Activated T-cell treated with anti-CD3 and anti-CD28 coated beads, Interleukin-2, amount 50 U/mL, for 1 hour (primary cell): Measurements from ENCODE around the gene PXK.
A peak's percentile ranks its signal among the peaks of the same experiment; 100 is the strongest.
"Not testable (repeated sequence)": the region's sequence is repeated elsewhere in the genome, so short reads cannot be mapped to it uniquely, and the experiment has no call there.

Experiments used
- DNase-seq: peaks from one replicate; pipeline ENCODE4 v3.0.0-alpha.2; 2020

The PXK gene

DNA sequence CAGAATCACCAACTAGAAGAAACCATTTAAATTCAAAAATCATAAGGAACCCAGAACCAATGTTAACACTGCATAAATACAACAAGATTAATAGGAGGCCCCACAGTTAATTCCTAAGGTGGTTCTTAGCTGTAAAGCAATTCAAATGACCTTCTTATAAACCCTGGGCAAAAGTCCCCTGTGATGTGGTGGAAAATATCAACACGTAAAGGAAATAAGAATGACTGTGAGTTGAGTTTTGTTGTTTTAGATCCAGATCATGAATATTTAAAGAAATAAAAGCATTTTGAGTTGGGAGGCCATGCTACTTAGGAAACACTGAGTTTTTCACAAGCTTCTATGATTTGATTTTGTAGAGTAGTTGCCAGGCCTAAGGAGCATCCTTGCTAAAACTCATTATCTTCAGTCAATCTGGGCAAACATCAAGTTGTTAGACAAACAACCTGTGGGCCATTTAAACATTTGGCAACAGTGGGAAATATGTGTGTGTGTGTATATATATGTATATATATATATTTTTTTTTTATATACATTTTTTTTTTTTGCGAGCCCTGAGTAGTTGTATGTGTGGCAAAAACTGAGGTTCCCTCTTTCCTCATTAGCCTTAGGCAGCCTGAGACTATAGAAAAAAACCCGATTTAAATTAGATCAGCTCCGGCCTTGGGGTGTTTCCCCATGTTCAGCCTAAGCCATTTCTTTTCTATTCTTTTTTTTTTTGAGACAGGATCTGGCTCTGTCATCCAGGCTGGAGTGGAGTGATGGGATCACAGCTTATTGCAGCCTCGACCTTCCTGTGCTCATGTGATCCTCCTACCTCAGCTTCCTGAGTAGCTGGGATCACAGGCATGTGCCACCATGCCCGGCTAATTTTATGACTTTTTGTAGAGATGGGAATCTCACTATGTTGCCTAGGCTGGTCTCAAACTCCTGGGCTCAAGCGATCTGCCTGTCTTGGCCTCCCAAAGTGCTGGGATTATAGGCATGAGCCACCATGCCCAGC, 8.0 kb upstream of the PXK start:
- no peak for DNase-seq

GRCh38 chr3:58325525-58325992, 7.1 kb upstream of the PXK start:
- DNase-seq, result no peak

DNA sequence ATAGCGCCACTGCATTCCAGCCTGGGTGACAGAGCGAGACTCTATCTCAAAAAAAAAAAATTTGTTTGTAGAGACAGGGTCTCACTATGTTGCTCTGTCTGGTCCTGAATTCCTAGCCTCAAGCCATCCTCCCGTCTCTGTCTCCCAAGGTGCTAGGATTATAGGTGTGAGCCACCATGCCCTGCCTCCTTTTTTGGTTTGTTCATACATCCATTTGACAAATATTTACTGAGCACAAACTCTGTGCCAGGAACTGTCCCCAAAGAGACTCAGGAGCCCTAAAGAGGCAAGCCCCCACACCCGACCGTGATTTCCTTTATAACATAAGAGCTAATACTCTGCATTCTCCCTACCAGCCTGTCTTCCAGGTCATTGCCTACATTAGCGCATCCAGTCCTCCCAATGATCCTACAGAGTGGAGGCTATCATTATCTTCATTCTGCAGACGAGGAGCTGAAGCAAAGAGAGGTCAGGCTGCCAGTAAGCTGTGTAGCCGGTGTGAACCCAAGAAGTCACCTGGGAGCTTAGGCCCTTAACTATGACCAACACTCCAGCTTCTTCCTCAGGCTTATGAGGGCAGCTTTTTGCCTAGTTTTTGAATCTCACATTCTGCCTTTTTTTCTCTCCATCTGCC, 6.3 kb upstream of the PXK start:
- no peak for DNase-seq

- DNase-seq, result no peak
Observed at GRCh38 chr3:58329150-58329921, 3.4 kb upstream of the PXK start.

DNA sequence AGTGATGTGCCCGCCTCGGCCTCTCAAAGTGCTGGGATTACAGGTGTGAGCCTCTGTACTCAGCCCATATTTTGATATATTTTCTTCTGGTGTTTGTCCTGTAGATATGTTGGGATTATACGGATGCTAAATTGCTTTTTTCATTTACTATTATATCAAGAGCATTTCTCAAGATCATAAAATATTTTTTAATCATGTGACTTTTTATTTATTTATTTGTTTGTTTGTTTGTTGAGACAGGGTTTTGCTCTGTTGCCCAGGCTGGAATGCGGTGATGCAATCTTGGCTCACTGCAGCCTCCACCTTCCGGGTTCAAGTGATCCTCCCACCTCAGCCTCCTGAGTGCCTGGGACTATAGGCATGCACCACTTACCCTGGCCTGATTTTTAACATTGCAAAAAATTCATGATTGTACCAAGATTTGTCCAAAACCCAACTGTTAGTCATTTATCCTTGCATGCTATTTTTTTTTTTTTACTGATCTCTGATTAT, 2.7 kb upstream of the PXK start:
- DNase-seq, result no peak

- no peak for DNase-seq
Observed at GRCh38 chr3:58331593-58332152, 1.0 kb upstream of the PXK start.

GRCh38 chr3:58333206-58334012, 717 bp downstream of the PXK start:
- peak; percentile 33 for DNase-seq

DNA sequence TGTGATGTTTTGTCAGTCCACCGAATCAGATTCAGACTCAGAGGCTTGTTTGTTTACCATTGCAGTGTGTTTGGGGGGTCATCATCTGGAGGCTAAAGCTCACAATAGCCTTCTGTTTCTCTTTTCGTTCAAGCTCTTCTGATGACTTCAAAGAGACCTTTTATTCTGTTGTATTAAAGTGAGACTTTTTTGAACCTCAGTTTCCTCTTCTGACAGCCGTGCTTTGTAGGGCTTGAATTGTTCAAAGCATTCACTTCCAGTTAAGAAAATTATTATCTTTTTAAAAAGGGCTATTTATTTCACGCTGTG, 1.3 kb downstream of the PXK start:
- no peak for DNase-seq

GRCh38 chr3:58334506-58334884, 1.8 kb downstream of the PXK start:
- no peak for DNase-seq

DNA sequence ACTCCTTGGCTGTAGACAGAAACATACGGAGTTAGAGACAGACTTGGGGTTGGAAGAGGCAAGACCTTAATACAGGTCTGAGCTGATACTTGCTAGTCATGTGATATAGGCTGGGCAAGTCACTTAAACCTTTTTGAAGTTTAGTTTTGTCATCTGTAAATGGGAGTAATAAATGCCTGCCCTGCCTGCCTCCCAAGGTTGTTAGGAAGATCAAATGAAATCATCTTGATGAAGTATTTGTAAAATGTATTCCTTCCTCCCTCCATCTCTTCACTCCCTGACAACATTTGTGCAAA, 2.9 kb downstream of the PXK start:
- DNase-seq, result no peak

GRCh38 chr3:58336135-58336882, 3.6 kb downstream of the PXK start:
- DNase-seq, result no peak

DNA sequence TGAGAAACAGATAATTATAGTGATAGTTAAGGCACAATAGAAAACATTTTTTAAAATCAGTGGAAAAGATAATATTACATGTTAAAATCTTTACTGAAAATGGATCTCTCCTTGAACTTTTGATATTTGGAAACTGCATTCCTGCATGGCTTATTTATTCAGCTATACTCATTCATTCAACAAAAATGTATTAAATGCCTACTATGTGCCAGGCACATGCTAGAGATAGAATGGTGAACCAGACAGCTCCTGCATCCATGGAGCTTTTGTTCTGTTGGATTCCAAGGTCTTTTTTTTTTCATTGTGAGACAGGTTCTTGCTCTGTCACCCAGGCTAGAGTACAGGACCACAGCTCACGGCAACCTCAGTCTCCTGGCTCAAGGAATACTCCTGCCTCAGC, 4.5 kb downstream of the PXK start:
- DNase-seq, result no peak

DNA sequence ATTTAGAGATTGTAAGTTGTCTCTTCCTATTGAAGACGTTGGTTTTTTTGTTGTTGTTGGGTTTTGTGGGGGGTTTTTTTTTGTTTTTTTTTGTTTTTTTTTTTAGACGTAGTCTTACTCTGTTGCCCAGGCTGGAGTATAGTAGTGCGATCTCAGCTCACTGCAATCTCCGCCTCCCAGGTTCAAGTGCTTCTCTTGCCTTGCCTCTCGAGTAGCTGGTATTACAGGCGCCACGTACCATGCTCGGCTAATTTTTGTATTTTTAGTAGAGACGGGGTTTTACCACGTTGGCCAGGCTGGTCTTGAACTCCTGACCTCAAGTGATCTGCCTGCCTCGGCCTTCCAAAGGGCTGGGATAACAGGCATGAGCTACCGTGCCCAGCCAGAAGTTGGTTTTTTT, 6.5 kb downstream of the PXK start:
- DNase-seq, result not testable (repeated sequence)

DNA sequence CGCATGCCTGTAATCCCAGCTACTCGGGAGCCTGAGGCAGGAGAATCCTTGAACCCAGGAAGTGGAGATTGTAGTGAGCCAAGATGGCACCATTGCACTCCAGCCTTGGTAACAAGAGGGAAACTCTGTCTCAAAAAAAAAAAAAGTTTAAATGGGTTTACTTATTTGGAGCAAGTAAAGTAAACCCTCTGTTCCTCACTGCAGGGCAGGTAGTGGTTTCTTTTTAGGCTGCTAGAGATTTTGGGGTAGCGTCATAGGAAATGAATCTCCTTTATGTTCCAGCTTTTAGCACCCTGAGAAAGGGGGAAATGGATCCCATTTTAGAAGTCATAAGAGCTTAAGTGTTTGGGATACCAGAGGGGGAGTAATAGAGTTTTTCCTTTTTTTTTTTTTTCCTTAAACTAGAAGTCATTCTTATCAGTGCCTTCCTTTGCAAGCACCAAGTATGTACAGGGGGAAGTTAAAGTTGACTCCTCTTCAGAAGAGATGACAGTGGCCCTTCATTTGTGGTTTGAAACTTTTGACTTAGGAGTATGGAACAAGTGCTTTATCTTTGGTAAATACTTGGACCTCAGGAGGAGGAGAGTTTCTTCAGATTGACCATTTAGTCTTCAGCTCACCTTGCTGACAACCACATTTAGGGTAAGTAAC, 8.0 kb downstream of the PXK start:
- no peak for DNase-seq

- DNase-seq, result no peak
Observed at GRCh38 chr3:58341376-58341775, 8.7 kb downstream of the PXK start.

GRCh38 chr3:58342676-58343075, 10.0 kb downstream of the PXK start:
- DNase-seq, result no peak

DNA sequence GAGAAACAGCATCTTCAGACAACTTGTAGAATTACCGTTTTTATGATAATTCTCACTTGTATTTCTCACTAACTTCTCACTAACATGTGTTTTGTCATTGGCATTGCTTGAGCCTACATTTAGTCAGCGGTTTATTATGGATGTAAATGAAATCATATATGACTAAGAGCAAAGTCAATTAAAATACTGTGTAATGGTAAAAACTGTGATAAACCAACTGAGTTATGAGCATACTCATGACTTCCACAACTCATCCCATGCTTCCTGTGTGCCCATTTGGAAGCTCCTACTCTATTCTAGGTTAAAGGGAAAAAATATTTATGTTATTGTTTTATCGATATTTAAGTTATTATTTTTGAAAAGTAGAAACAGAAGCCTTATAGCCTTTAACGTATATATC, 12.8 kb downstream of the PXK start:
- no peak for DNase-seq

DNA sequence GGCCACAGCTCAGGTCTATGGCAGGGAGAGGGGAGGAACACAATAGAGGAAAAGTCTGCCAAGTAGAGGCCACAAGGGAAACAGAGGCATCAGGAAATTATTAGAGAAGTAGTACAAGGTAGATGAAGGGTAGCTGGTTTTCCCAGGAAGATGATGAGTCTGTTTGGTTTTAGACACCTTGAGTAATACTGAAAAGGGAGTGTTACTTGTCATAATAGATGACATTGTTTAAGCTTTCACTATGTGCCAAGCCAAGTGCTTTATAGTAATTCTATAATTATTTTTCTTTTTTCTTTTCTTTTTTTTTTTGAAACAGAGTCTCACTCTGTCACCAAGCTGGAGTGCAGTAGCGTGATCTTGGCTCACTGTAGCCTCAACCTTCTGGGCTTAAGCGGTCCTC, 13.7 kb downstream of the PXK start:
- DNase-seq, result no peak

DNA sequence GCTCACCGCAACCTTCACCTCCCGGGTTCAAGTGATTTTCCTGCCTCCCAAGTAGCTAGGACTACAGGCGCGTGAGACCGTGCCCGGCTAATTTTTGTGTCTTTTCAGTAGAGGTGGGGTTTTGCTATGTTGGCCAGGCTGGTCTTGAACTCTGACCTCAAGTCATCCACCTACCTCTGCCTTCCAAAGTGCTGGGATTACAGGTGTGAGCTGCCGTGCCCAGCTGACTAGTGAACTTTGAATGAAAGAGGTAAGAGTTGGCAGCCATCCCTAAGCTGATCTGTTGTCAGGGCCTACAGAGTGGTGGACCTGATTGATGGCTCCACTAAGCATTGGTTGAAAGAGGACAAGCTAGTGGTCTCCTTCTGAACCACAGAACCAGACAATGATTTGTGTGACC, 15.3 kb downstream of the PXK start:
- DNase-seq, result no peak

GRCh38 chr3:58349792-58350626, 17.3 kb downstream of the PXK start:
- no peak for DNase-seq
